Muscle layer of colon (tissue), 2 donors: ENCODE measurements around the gene BRAT1.

ENCODE experiments used
- H3K27ac ChIP-seq: one replicate; pipeline ENCODE4 v1.7.0; 2013; ENCODE audit warnings: low read depth, mild to moderate bottlenecking, low read length, moderate library complexity
- H3K27me3 ChIP-seq, 2 donors: one replicate each; pipeline ENCODE4 v1.7.0; 2013; ENCODE audit warnings: low read length in 2 of 2, mild to moderate bottlenecking in 2 of 2; ENCODE audit not compliant: insufficient read depth in 2 of 2, control insufficient read depth in 1 of 2
- H3K36me3 ChIP-seq: one replicate; pipeline ENCODE4 v1.7.0; 2013; ENCODE audit warnings: mild to moderate bottlenecking, low read length; ENCODE audit not compliant: insufficient read depth
- H3K4me1 ChIP-seq: one replicate; pipeline ENCODE4 v1.7.0; 2013; ENCODE audit warnings: mild to moderate bottlenecking, low read length; ENCODE audit not compliant: insufficient read depth
- H3K4me3 ChIP-seq, 2 donors: one replicate each; pipeline ENCODE4 v1.7.0; 2013; ENCODE audit warnings: low read length in 2 of 2, low read depth in 1 of 2, mild to moderate bottlenecking in 1 of 2, moderate library complexity in 1 of 2
- H3K9ac ChIP-seq: one replicate; pipeline ENCODE4 v1.7.0; 2013; ENCODE audit warnings: low read length
- H3K9me3 ChIP-seq: one replicate; pipeline ENCODE4 v1.7.0; 2013; ENCODE audit warnings: mild to moderate bottlenecking, low read length
- donor health status: abdominal sarcoma.
- donor health status: Adenocarcinoma of cecum.

The BRAT1 gene

DNA sequence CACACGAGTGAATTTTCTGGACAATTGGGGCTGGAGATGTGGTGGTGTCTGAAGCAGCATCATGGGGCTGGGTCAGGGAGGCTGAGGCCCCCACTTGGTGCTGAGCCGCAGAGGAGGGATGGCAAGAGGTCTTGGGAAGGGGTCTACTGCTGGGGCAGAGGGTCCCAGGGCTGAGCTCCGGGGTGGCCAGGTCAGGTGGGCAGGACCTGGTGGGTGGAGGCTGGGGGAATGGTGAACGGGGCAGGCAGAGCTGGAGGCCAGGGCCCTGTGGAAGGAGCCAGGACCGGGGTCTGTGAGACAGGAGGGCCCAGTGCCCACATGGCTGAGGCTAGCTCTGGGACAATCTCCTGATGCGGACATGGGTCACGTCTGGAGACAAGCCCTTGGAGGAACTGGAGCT, 56.1 kb downstream of the BRAT1 start:
- Histone ChIP-seq H3K27me3 (peaks cover 0 to 27% of the 10 kb centered on the region in 2 donors), H3K36me3 (no peaks in the 10 kb centered on the region), H3K4me3 (no peak overlapping the region), H3K9ac (no peak overlapping the region), H3K9me3 (no peaks in the 10 kb centered on the region), H3K4me1 (no peaks in the 10 kb centered on the region), H3K27ac (no peak overlapping the region)

DNA sequence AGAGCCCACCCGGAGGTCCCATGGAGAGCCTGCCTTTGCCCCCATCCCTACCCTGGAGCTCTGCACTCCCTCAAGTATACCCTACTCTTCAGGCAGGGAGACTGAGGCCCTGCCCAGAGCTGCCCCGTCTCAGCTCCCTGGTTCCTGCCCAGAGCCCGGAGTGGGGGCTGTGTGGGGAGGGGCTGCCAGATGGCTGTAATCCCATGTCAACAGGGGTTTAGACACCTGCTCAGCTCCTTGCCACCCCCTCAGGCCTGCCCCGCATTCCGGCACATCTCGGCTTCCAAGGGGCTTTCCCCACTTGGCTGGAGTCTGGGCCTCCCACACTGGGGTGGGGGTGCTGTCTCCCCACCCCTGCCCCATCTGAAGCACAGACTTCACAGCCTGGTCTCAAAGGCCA, 56.6 kb downstream of the BRAT1 start:
- no peak overlapping the region for H3K4me3 ChIP-seq
- H3K9ac ChIP-seq: no peak overlapping the region
- no peak overlapping the region for H3K27ac ChIP-seq
- no peaks in the 10 kb centered on the region for H3K4me1 ChIP-seq
- no peaks in the 10 kb centered on the region for H3K36me3 ChIP-seq
- H3K9me3 ChIP-seq: no peaks in the 10 kb centered on the region
- H3K27me3 ChIP-seq: peaks cover 0 to 28% of the 10 kb centered on the region in 2 donors

DNA sequence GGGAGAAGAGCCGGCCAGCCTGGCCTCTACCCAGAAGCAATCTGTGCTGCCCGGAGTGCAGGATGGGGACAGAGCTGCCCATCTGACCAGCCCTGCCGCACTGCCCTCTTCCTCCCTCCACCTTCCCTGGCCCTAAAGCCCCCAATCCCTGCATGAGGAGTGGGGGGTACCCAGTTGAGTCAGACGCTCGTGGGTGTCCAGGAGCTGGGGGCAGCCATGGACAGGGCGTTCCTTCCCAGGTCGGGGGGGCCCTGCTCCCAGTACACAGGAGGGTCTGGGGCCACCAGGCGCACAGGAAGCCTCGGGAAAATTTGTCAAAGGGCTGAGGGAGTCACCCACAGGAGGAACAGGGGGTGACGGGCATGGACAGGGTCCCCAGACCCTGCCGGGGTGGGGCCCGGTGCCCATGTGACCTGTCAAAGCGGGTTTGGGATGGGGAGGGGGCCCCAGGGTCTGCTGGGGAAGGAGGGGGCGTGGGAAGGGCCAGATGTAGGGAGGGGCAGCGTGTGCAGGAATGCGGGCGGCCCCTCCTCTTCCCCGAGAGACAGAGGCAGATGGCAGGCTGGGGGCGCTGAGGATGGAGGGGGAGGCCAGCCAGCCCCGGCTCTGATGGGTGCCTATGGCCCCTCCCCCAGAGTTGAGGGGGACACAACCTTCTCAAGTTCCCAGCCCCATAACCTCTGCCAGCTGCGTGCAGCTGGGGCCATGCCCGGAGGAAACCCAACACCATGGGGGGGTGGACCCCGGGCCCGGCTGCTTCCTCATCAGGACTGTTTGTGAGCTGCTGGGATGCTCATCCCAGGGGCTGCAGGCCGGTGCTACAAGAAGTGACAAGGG, 57.6 kb downstream of the BRAT1 start:
- no peak overlapping the region for H3K27ac ChIP-seq
- peaks cover 0 to 34% of the 10 kb centered on the region in 2 donors for H3K27me3 ChIP-seq
- H3K9ac ChIP-seq: no peak overlapping the region
- H3K36me3 ChIP-seq: no peaks in the 10 kb centered on the region
- no peaks in the 10 kb centered on the region for H3K4me1 ChIP-seq
- no peak overlapping the region for H3K4me3 ChIP-seq
- no peaks in the 10 kb centered on the region for H3K9me3 ChIP-seq

DNA sequence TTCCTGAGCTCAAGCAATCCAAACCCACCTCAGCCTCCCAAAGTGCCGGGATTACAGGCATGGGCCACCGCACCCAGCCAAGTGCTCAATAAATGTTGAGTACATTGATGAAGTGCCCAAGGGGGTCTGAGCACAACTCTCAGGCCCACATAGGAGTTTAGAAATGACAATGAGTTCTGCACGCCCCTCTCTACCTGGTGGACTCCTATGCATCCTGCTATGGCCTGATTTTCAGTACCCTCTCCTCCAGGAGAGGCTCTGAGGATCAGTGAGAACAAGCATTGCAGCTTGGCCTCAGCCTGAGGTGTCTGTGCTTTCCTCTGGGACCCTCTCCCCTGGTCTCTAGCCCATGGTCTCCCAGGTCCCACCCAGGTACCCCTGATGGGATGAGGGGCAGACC, 58.3 kb downstream of the BRAT1 start:
- Histone ChIP-seq H3K9me3 (no peaks in the 10 kb centered on the region), H3K9ac (no peak overlapping the region), H3K27me3 (peaks cover 0 to 34% of the 10 kb centered on the region in 2 donors), H3K4me1 (no peaks in the 10 kb centered on the region), H3K36me3 (no peaks in the 10 kb centered on the region), H3K27ac (no peak overlapping the region), H3K4me3 (no peak overlapping the region)

DNA sequence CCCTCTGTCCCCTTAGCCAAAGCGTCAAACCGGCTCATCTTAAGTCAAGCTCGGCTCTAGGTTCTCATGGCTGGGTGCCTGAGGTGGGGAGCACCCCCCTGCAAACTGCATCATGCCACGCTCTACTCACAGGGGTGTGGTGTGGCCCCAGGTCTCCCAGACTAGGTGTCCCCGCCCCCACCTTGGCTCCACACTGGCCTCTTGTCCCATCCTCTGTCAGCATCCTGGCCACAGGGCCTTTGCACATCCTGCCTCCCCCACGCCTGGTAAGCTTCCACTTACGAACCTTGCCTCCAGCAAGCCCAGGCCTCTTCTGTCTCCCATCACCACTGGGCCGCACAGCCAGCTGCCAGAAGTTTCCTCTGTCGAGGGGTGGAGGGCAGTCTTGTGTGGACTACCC, 58.9 kb downstream of the BRAT1 start:
- H3K27ac ChIP-seq: no peak overlapping the region
- H3K4me3 ChIP-seq: no peak overlapping the region
- H3K9me3 ChIP-seq: no peaks in the 10 kb centered on the region
- no peaks in the 10 kb centered on the region for H3K36me3 ChIP-seq
- no peaks in the 10 kb centered on the region for H3K4me1 ChIP-seq
- peaks cover 0 to 34% of the 10 kb centered on the region in 2 donors for H3K27me3 ChIP-seq
- H3K9ac ChIP-seq: no peak overlapping the region

DNA sequence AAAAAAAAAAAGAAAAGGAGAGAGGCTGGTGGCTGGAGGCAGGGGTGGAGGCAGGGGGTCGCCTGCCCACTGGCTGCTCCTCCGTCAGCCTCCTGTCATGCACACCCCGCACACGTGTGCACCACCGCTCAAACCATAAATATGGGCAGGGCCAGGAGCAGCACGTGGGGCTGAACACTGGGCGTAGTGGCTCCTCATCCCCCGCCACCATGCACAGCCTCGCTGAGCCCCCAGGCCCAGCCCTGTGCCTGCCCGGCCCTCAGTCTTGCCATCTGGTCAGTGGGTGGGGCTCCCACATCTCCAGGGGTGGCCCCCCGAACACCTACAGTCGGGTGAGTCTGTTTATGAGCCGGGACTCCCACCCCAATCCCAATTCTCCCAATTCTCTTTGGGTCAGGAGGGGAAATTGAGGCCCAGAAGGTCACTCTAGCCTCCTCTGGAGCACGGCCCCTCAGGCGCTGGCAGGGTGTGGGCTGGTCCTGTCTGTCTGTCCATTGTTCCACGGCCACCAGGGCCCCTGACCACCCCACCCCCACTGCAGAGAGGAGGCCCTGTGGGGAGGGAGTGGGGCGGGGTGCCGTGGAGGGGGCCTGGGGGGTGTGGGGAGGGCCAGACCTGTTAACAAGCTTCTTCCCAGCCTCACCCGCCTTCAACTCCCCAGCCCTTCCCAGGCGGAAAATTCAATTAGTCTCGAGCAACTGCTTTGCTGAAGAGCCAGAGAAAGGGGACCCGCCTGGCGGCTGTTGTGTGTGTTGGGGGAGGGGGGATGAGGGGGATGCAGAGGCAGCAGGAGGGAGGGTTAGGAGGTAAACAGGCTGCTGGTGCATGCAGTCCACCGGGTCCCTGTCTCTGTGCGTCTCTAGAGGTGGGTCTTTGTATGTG, 59.7 kb downstream of the BRAT1 start:
- Histone ChIP-seq H3K36me3 (no peaks in the 10 kb centered on the region), H3K9me3 (no peaks in the 10 kb centered on the region), H3K27me3 (peaks cover 0 to 34% of the 10 kb centered on the region in 2 donors), H3K27ac (no peak overlapping the region), H3K4me1 (no peaks in the 10 kb centered on the region), H3K4me3 (no peak overlapping the region), H3K9ac (no peak overlapping the region)

DNA sequence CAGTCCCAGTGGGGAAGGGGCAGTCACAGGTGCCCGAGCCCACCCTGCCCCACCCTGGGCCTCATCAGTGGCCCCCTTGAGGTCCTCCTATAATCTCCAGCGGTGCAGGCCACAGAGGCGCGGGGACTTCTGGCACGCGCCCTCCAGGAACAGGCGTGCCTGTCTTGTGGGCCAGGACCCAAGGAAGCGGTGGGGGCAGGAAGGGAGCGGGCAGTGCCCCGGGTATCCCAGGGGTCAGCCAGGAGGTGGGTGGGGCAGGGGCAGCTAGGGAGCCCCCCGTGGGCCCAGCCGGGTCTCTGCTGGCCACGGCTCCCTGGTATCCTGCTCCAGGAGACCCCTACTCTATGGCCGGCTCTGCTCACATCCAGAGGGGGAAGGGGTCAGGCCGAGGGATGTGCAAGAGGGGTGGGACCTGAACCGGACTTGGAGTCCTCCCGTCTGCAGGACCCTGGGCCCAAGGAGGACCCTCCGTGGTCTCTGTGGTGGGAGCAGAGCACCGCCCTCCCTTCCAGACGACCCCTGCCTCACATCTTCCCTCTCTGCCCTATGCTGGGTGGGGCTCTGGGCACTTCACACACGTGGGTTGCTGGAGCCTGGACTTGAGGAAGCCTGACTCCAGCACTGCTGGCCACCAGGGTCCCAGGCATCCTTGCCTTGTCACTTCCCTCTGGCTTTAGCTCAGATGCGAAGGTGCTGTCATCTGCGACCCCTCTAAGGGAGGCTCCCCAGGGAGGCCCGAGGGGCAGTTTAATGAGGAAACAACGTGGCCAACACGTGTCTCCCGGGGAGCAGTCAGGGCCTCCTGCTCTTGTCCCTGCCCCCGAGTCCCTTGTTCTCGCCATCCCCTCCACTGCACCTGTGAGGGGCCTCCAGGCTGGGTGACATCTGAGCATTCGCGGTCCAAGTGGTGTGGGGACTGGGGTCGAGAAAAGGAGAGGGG, 60.9 kb downstream of the BRAT1 start:
- H3K4me3 ChIP-seq: no peak overlapping the region
- H3K9ac ChIP-seq: no peak overlapping the region
- H3K27me3 ChIP-seq: peaks cover 0 to 34% of the 10 kb centered on the region in 2 donors
- no peak overlapping the region for H3K27ac ChIP-seq
- no peaks in the 10 kb centered on the region for H3K9me3 ChIP-seq
- H3K36me3 ChIP-seq: no peaks in the 10 kb centered on the region
- H3K4me1 ChIP-seq: no peaks in the 10 kb centered on the region

DNA sequence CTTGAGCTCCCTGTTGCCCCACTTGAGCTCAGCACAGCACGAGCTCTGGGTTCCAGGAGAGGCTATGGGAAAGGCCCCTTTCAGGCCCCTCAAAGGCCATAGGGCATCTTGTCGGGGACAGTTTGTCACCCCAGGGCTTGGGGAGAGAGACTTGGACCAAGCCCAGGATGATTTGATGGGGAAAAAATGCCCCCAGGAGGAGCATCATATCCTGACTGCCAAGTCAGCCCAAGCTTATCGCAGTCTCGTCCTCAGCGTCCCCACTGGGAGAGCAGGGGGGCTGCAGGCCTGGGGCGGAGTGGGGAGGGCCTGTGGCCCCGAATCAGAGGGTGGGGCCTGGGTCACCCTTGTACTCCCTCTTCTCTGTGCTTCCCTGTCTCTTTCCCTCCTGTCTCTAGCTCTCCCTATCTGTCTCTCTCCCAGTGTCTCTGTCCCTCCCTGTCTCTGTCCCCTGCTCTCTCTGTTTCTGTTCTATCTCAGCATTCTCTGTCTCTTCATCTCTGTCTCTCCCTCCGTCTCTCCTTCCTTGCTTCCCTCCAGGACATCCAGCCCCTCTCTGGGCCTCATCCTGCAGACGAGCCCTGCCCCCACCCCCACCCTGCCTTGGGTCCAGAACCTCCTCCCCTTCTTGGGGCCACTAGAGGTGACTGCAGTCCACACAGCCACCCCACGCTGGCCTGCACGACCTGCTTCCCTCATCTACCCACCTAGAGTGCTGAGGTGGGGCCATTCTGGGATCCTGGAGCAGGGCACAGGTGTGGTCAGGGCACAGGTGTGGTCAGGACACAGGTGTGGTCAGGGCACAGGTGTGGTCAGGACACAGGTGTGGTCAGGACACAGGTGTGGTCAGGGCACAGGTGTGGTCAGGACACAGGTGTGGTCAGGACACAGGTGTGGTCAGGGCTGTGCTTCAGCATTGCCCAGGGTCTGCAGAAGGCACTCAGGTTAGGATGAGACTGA, 61.8 kb downstream of the BRAT1 start:
- Histone ChIP-seq H3K9me3 (no peaks in the 10 kb centered on the region), H3K27me3 (peaks cover 0 to 30% of the 10 kb centered on the region in 2 donors), H3K4me1 (no peaks in the 10 kb centered on the region), H3K9ac (no peak overlapping the region), H3K27ac (no peak overlapping the region), H3K36me3 (no peaks in the 10 kb centered on the region), H3K4me3 (no peak overlapping the region)

DNA sequence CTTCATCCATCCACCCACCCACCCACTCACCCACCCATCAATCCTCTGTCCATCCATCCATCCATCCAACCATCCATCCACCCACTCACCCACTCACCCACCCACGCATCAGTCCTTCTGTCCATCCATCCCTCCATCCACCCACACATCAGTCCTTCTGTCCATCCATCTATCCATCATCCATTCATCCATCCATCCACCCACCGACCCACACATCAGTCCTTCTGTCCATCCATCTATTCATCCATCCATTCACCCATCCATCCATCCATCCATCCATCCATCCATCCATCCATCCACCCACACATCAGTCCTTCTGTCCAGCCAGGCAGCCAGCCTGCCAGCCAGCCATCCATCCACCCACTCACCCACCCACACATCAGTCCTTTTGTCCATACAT, 63.3 kb downstream of the BRAT1 start:
- Histone ChIP-seq H3K9me3 (no peaks in the 10 kb centered on the region), H3K36me3 (no peaks in the 10 kb centered on the region), H3K27ac (no peak overlapping the region), H3K4me3 (no peak overlapping the region), H3K9ac (no peak overlapping the region), H3K27me3 (peaks cover 0 to 27% of the 10 kb centered on the region in 2 donors), H3K4me1 (no peaks in the 10 kb centered on the region)

DNA sequence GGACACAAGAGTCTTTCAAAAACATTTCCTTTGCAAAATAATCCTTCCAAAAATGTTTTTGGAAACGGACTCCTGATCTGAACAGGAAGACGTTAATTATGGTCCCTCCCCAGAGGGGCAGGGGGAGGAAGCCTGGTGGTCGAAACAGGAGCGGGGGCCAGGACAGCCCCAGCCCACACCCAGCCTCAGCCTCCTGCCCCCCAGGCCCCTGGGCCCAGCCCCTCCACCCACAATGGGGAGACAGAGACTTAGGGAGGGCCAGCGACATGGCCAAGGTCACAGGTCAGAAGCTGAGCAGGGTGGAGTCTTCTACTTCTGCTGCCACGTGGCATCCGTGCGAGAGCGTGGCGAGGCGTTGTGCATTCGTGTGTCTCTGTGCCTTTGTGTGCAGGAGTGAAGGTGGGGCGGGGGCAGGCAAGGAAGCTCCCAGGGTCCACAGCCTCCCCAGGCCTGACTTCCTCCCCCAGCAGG, 65.1 kb downstream of the BRAT1 start:
- Histone ChIP-seq H3K4me3 (no peak overlapping the region), H3K9me3 (no peaks in the 10 kb centered on the region), H3K4me1 (no peaks in the 10 kb centered on the region), H3K36me3 (no peaks in the 10 kb centered on the region), H3K27ac (no peak overlapping the region), H3K27me3 (peaks cover 0 to 23% of the 10 kb centered on the region in 2 donors), H3K9ac (no peak overlapping the region)
